Measurements from ENCODE around the gene RAPGEF1. TPM values are rescaled to one million over a fixed set of nuclear protein-coding genes. Genes with fewer than 3 reads are reported as not detected.

RAPGEF1 gene
- total and polyA plus RNA-seq, 12 donors, result 39.6 to 135 (median 111) TPM

- Histone ChIP-seq H3K9me3 (no peaks in the 10 kb centered on the region), H3K36me3 (peaks cover 0 to 85% (median 21%) of the 10 kb centered on the region in 9 donors), H3K27me3 (no peaks in the 10 kb centered on the region), H3K4me1 (peaks cover 11 to 74% (median 49%) of the 10 kb centered on the region in 9 donors), H3K27ac (peak overlapping the region in 6 of 10 donors; percentile 28 to 92 (median 75)), H3K4me3 (no peak overlapping the region)
- peak in 3 of 8 donors; percentile 27 to 37 (median 35) for ATAC-seq
- no peak for DNase-seq
- no peak for TF ChIP-seq CTCF (IDR thresholded peaks at IDR 0.05)
- 66 to 69% methylated on average over 6 of the region's 6 CpGs for WGBS, 2 donors
- intact Hi-C loops (cut with DNase I), result no loop called here
Observed at GRCh38 chr9:131636593-131636992, 103.3 kb downstream of the RAPGEF1 start.

DNA sequence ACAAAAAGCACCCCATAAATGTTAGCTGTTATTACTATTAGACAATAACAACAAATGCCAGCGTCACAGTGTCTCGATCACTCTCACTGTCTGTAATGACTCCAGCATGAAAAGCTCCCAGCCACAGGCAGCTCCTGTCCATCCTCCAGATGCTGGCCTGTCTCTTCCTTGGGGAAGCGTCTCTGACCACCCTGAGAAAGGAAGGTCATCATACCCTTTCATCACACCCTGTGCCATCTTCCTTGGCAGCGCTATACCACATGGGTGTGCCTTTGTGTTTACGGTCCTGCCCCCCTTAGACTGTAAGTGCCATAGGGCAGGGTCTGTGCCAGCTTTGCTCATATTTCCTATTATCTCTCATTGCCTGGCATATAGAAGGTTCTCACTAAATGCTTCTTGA is 104.0 kb downstream of the RAPGEF1 start:
- Histone ChIP-seq H3K27me3 (no peaks in the 10 kb centered on the region), H3K36me3 (peaks cover 0 to 86% (median 21%) of the 10 kb centered on the region in 9 donors), H3K4me1 (peaks cover 11 to 73% (median 48%) of the 10 kb centered on the region in 9 donors), H3K27ac (peak overlapping the region in 8 of 10 donors; percentile 28 to 92 (median 75)), H3K4me3 (no peak overlapping the region), H3K9me3 (no peaks in the 10 kb centered on the region)
- ATAC-seq (peak in 6 of 8 donors; percentile 7 to 16 (median 13)), DNase-seq (no peak)
- no peak for TF ChIP-seq CTCF (IDR thresholded peaks at IDR 0.05)
- 75 to 85% methylated on average over 5 of the region's 5 CpGs for WGBS, 2 donors
- intact Hi-C loops (cut with DNase I), result no loop called here

DNA sequence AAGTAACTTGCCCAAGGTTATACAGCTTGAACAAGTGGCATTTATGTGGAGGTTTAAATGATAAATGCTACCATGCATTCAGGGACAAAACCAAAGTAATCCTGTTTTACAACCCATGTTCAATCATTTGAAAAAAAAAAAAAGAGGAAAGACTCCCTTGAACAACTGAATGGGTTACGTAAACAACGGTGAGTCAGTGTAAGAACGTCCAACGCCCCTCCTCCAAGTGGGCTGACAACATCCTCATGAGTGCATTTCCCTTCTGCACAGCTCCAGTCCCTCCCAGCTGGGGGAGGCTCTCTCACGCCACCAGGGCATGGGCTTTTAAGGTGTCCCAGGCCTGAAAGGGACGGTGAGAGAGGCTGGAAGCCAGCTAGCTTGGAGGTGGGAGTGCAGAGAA is 104.6 kb downstream of the RAPGEF1 start:
- WGBS, 2 donors, result 19 to 24% methylated on average over 6 of the region's 6 CpGs
- Histone ChIP-seq H3K27me3 (no peaks in the 10 kb centered on the region), H3K9me3 (no peaks in the 10 kb centered on the region), H3K27ac (peak overlapping the region in 8 of 10 donors; percentile 28 to 92 (median 75)), H3K36me3 (peaks cover 0 to 90% (median 21%) of the 10 kb centered on the region in 9 donors), H3K4me3 (no peak overlapping the region), H3K4me1 (peaks cover 6 to 72% (median 46%) of the 10 kb centered on the region in 9 donors)
- ATAC-seq (peak; percentile 86 to 97 (median 94)), DNase-seq (peak; percentile 57 to 85)
- TF ChIP-seq CTCF (IDR thresholded peaks at IDR 0.05), result peak in 4 of 9 donors; percentile 20 to 32 (median 23)
- intact Hi-C loops (cut with DNase I), result no loop called here

DNA sequence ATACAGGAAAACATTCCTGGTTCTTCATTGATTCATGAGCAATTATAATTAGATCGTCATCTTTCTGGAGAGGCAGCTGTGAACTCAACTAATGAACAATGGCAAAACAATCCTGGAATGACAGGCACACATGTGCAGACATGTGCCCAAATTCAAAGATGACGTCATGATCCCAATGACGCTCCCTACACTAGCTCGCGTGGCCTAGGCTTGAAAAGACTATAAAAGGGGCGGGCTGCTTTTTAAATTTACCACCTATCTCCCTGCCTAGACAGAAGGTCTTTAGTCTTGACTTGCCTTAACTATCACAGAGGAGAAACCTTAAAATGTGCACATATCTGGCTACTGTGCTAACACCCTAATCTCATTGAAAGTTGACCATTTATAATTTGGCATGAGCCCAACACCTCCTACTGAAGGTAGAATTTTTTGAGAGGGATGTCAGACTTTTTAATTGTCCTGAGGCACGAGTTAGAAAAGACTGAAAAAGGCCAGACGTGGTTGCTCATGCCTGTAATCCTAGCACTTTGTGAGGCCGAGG is 106.3 kb downstream of the RAPGEF1 start:
- Histone ChIP-seq H3K27me3 (no peaks in the 10 kb centered on the region), H3K4me3 (no peak overlapping the region), H3K4me1 (peaks cover 5 to 68% (median 44%) of the 10 kb centered on the region in 9 donors), H3K27ac (peak overlapping the region in 5 of 10 donors; percentile 20 to 92 (median 72)), H3K36me3 (peaks cover 0 to 92% (median 20%) of the 10 kb centered on the region in 9 donors), H3K9me3 (no peaks in the 10 kb centered on the region)
- WGBS, 2 donors, result 75 to 80% methylated on average over 9 of the region's 9 CpGs
- TF ChIP-seq CTCF (IDR thresholded peaks at IDR 0.05), result no peak
- intact Hi-C loops (cut with DNase I), result no loop called here
- DNase-seq (no peak), ATAC-seq (no peak)
